Gastrocnemius medialis (tissue), 4 donors: Measurements from ENCODE around the gene PLXNA1. TPM values are rescaled to one million over a fixed set of nuclear protein-coding genes. Genes with fewer than 3 reads are reported as not detected.

ENCODE experiments used
- ATAC-seq, 2 donors: fragments of 150-250 bp; one replicate each; pipeline ENCODE4 v1.9.1; 2016
- DNase-seq, 2 donors: peaks; one replicate each; pipeline ENCODE4 v3.0.0-alpha.2; 2019
- H3K27ac ChIP-seq, 4 donors: fragments of 200-600 bp; sonication (generic); 1 replicate in 1 of 4; 2 replicates in 3 of 4; pipeline ENCODE4 v1.5.1; 2016 to 2018; ENCODE audit warnings: mild to moderate bottlenecking in 2 of 4, moderate library complexity in 1 of 4
- H3K27me3 ChIP-seq, 3 donors: fragments of 200-600 bp; sonication (generic) in 2 of 3; 1 replicate in 1 of 3; 2 replicates in 2 of 3; pipeline versions ENCODE4 v1.5.1 to v1.6.0; 2016 to 2019; ENCODE audit warnings: mild to moderate bottlenecking in 1 of 3, moderate library complexity in 1 of 3
- H3K36me3 ChIP-seq, 2 donors: fragments of 200-600 bp; sonication (generic) in 1 of 2; one replicate each; pipeline ENCODE4 v1.5.1; 2017 to 2018
- H3K4me1 ChIP-seq, 2 donors: fragments of 200-600 bp; sonication (generic) in 1 of 2; one replicate each; pipeline ENCODE4 v1.5.1; 2016 to 2017; ENCODE audit warnings: mild to moderate bottlenecking in 2 of 2
- H3K4me3 ChIP-seq, 4 donors: fragments of 200-600 bp; sonication (generic) in 3 of 4; 1 replicate in 1 of 4; 2 replicates in 3 of 4; pipeline ENCODE4 v1.5.1; 2016 to 2019; ENCODE audit warnings: mild to moderate bottlenecking in 2 of 4
- H3K9me3 ChIP-seq, 3 donors: fragments of 200-600 bp; sonication (generic) in 2 of 3; 1 replicate in 1 of 3; 2 replicates in 2 of 3; pipeline ENCODE4 v1.5.1; 2016 to 2019
- POLR2A ChIP-seq, 2 donors: fragments of 450-650 bp; IDR thresholded peaks; one replicate each; pipeline ENCODE4 v1.6.1; 2017; ENCODE audit warnings: antibody characterized with exemption in 2 of 2, mild to moderate bottlenecking in 2 of 2, moderate library complexity in 2 of 2
- in situ Hi-C, 4 donors: fragments of 200-750 bp; cut with MboI; loops; one replicate each; pipeline versions ENCODE4 v1.15.0 to v1.8.0; 2017; ENCODE audit warnings: low sequenced_read_pairs in 4 of 4
- intact Hi-C: fragments of 100-400 bp; cut with DNase I; formaldehyde crosslinking; loops from one replicate; pipeline ENCODE4 v1.15.1; 2023; ENCODE audit warnings: low total_unique reads
- total RNA-seq, 4 donors: library from RNA; depleted of rRNA; stranded (reverse); fragments of >200 nt; gene quantifications; one replicate each; pipeline versions ENCODE4 v1.1.0 to v1.2.3, GENCODE V29; 2016
- TF ChIP-seq, protein P1 (sequence below), 5 experiments: fragments of 450-650 bp in 3 of 5; fragments of 200-600 bp in 2 of 5; sonication (generic) in 2 of 5; IDR thresholded peaks in 4 of 5; conservative IDR thresholded peaks in 1 of 5; 1 replicate in 4 of 5; 2 replicates in 1 of 5; pipeline ENCODE4 v1.5.1; 2016 to 2019; ENCODE audit warnings: antibody characterized with exemption in 5 of 5, mild to moderate bottlenecking in 3 of 5, moderate library complexity in 3 of 5

PLXNA1 gene
- total RNA-seq, 4 donors from 2014 or later, result 12.7 to 27.9 (median 19.5) TPM

DNA sequence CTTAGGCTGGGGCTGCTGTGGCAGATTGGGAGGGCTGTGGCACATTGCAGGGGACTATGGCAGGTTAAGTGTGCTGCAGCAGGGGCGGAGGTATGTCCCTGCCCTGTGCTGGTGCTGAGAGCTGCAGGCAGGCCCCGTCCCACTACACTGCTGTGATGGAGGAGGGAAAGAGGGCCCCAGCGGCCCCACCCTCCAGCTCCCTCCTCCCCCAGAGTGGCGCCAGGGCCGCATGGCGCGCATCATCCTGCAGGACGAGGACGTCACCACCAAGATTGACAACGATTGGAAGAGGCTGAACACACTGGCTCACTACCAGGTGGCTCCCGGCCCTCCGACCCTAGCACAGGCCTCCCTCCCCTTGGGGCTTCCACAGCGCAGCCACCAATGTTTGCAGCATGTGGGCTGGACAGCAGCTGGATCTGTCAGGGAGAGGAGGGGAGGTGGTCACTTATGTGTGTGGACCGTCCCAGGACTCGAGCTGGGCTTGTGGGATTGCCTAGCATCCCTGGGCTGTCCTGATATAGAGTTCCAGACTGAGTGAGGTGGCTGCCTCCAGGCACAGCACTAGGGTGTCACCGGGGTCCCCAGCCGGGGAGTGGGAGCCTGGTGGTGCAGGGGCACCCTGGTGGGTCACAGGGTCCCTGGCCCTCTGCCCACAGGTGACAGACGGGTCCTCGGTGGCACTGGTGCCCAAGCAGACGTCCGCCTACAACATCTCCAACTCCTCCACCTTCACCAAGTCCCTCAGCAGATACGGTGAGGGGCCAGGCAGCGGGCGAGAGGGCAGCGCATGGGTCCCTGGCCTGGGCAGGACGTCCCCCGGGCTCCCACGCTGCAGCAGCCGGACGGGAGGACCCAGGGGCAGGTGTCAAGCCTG, 46.1 kb downstream of the PLXNA1 start:
- TF ChIP-seq, protein P1, sequence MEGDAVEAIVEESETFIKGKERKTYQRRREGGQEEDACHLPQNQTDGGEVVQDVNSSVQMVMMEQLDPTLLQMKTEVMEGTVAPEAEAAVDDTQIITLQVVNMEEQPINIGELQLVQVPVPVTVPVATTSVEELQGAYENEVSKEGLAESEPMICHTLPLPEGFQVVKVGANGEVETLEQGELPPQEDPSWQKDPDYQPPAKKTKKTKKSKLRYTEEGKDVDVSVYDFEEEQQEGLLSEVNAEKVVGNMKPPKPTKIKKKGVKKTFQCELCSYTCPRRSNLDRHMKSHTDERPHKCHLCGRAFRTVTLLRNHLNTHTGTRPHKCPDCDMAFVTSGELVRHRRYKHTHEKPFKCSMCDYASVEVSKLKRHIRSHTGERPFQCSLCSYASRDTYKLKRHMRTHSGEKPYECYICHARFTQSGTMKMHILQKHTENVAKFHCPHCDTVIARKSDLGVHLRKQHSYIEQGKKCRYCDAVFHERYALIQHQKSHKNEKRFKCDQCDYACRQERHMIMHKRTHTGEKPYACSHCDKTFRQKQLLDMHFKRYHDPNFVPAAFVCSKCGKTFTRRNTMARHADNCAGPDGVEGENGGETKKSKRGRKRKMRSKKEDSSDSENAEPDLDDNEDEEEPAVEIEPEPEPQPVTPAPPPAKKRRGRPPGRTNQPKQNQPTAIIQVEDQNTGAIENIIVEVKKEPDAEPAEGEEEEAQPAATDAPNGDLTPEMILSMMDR (IDR thresholded peaks at IDR 0.05 in 4 of 5, conservative IDR thresholded peaks at IDR 0.05 in 1 of 5), result no peak
- TF ChIP-seq POLR2A (IDR thresholded peaks at IDR 0.05), result no peak
- H3K36me3 ChIP-seq, result peaks cover 0 to 32% of the 10 kb centered on the region in 2 donors
- no peak for DNase-seq
- no peak for ATAC-seq
- no peaks in the 10 kb centered on the region for H3K9me3 ChIP-seq
- H3K27me3 ChIP-seq, result no peaks in the 10 kb centered on the region
- H3K4me3 ChIP-seq, result no peak overlapping the region
- in situ Hi-C loops, result no loop called here
- no peaks in the 10 kb centered on the region for H3K4me1 ChIP-seq
- intact Hi-C loops, result no loop called here
- no peak overlapping the region for H3K27ac ChIP-seq

DNA sequence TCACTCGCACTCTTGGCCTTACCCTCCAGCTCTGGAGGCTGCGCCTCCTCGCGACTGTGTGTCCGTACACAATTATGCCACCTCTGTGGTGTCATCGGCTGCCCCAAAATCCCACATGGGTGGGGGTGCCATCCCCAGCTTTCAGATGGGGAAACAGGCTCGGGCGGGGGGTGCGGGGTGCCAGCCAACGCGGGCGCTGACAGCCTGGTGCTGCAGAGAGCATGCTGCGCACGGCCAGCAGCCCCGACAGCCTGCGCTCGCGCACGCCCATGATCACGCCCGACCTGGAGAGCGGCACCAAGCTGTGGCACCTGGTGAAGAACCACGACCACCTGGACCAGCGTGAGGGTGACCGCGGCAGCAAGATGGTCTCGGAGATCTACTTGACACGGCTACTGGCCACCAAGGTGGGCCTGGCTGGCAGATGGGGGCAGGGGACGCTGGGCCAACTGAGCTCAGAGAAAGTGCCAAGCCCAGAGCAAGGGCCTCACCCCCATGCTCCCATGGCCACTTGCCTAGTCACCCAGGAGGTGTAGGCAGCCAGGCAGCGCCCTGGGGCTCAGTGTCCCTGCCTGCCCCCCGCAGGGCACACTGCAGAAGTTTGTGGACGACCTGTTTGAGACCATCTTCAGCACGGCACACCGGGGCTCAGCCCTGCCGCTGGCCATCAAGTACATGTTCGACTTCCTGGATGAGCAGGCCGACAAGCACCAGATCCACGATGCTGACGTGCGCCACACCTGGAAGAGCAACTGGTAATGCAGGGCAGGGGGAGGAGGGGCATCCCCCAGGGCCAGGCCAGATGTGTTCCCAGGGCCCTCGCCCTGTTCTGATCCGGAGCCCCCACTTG, 47.0 kb downstream of the PLXNA1 start:
- Histone ChIP-seq H3K27ac (no peak overlapping the region), H3K27me3 (no peaks in the 10 kb centered on the region), H3K4me3 (no peak overlapping the region), H3K36me3 (peaks cover 0 to 35% of the 10 kb centered on the region in 2 donors), H3K9me3 (no peaks in the 10 kb centered on the region), H3K4me1 (no peaks in the 10 kb centered on the region)
- no peak for ATAC-seq
- DNase-seq, result no peak
- TF ChIP-seq, protein P1 (IDR thresholded peaks at IDR 0.05 in 4 of 5, conservative IDR thresholded peaks at IDR 0.05 in 1 of 5), result no peak
- TF ChIP-seq POLR2A (IDR thresholded peaks at IDR 0.05), result no peak
- in situ Hi-C loops, result no loop called here
- intact Hi-C loops, result no loop called here

DNA sequence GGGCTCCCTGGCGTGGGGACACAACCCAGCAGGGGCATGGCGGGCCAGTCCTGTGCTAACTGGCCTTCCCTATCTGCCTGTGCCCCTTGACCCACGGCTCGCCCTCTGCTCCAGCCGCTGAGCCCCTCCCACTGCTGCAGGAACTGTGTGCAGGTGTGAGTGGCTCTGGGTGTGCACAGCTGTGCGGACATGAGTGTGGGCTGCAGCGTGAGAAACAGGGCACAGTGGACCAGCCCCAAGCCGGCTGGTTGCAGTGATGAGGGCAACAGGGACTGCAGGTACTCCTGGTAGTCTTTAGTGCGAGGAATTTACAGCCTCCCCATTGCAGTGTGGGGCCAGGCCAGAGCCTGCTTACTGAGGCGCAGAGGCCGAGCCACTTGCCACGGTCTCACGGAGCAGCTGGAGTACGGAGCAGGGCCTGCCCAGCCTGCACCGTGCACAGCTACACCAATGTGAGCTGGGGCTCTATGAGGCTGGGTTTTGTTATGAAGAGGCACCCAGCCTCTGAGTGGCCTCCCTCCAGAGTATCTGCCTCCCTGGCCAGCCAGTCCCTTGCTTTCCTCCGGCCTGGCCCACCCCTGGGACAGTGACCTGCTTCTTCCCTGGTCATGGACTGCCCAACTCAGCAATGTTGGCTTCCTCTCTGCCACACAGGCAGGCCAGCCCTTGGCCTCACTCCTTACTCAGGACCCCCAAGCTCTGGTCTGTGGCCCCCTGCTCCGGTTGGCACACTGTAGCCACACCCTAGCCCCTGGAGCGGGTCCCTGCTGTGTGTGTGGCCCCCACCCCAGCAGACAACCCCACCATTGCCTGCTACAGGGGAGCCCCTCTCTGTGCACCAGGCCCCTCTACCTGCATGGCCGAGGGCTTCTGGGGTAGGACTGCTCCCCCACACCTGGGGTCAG, 47.8 kb downstream of the PLXNA1 start:
- Histone ChIP-seq H3K4me1 (no peaks in the 10 kb centered on the region), H3K27ac (no peak overlapping the region), H3K36me3 (peaks cover 0 to 35% of the 10 kb centered on the region in 2 donors), H3K9me3 (no peaks in the 10 kb centered on the region), H3K4me3 (no peak overlapping the region), H3K27me3 (no peaks in the 10 kb centered on the region)
- no peak for ATAC-seq
- intact Hi-C loops (no loop called here), in situ Hi-C loops (no loop called here)
- no peak for DNase-seq
- no peak for TF ChIP-seq POLR2A (IDR thresholded peaks at IDR 0.05)
- TF ChIP-seq, protein P1 (IDR thresholded peaks at IDR 0.05 in 4 of 5, conservative IDR thresholded peaks at IDR 0.05 in 1 of 5), result no peak

DNA sequence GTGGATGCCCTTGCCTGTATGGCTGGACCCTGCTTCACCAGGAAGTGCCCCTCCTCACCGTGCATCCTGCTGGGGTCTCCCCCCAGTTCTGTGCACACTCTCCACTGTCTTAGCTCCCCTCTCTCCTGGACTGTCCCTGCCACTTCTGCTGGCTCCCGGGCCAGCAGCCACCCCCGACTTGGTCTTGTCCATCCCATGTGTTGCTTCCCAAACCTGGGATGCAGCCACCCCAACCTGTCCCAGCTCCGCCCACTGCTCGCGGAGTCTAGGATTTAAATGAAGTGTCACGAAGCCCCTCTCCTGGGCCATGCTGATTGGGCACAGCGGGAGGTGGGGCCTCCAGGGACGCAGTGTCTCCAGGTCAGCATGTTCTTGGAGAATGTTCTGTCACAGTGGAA, 48.5 kb downstream of the PLXNA1 start:
- TF ChIP-seq, protein P1 (IDR thresholded peaks at IDR 0.05 in 4 of 5, conservative IDR thresholded peaks at IDR 0.05 in 1 of 5), result no peak
- no peak for TF ChIP-seq POLR2A (IDR thresholded peaks at IDR 0.05)
- H3K4me1 ChIP-seq, result no peaks in the 10 kb centered on the region
- in situ Hi-C loops (no loop called here), intact Hi-C loops (no loop called here)
- no peaks in the 10 kb centered on the region for H3K27me3 ChIP-seq
- no peak overlapping the region for H3K4me3 ChIP-seq
- no peak for DNase-seq
- no peak for ATAC-seq
- no peaks in the 10 kb centered on the region for H3K9me3 ChIP-seq
- no peak overlapping the region for H3K27ac ChIP-seq
- peaks cover 0 to 35% of the 10 kb centered on the region in 2 donors for H3K36me3 ChIP-seq
